Measurements from ENCODE around the gene KRTAP1-3.
"Not testable (repeated sequence)": the region's sequence is repeated elsewhere in the genome, so short reads cannot be mapped to it uniquely, and the experiment has no call there.

Gene KRTAP1-3

DNA sequence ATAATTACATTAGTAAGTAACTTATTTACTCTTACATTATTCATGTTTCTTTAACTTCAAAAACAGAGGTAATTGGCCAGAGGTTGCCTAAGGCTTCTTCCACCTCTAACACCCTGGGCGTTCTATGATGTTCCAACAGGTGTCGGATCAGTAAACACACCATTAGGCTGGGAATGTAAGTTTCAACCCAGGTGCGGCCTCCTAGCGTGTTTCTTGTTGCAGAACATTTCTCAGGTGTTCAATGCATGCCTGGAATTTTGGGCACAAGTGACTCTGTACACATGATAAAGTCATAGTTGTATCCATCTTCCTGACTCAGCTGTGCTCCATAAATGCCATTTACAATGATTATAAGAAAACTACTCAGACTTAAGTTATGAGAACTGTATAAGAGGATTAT lies 19.4 kb upstream of the KRTAP1-3 start:
- no peak for DNase-seq

DNA sequence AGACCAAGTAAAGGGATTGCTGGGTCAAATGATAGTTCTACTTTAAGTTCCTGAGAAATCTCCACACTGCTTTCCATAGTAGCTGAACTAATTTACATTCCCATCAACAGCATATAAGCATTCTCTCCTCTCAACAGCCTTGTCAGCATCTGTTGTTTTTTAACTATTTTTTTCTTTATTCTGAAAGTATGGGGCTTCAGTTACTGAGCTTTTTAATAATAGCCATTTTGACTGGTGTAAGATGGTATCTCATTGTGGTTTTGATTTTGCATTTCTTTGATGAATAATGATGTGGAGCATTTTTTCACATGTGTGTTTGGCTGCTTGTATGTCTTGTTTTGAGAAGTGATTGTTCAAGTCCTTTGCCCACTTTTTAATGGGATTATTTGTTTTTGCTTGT lies 17.9 kb upstream of the KRTAP1-3 start:
- no peak for DNase-seq

DNA sequence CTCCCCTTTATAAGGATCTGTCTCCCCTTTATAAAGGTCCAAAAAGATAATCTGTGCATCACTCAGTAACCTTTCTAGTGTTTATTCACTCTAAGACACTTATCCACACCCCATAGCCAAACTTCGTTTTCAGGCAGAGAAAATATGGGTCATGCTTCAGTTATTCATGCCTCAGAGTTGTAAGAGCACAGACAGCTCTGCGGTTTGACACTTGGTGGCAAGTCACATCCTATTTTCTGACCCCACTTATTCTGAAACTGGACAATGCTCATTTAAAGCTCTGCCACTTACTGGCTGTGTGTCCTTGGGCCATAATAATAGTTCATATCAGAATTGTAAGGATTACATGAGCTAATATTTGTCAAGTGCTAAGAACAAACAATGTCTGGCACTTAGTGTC lies 14.4 kb upstream of the KRTAP1-3 start:
- no peak for DNase-seq

DNA sequence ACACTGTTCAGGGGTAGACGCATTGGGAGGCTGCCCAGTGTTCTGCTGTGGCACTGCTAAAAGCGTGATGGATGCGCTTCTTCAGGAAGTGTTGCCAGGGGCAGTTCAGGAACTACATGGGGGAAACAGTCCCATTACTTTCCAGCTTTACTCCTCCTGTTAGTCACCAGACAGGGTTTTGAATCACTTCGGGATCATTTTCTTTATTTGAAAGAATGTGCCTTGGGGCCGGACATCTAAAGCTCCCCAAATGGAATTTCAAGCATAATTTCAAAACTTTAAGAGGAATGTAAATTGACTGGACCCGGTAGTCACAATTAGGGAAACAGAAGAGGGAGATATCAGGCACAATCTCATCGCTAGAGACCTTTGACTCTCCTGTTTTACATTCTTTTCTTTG lies 13.8 kb upstream of the KRTAP1-3 start:
- no peak for DNase-seq

DNA sequence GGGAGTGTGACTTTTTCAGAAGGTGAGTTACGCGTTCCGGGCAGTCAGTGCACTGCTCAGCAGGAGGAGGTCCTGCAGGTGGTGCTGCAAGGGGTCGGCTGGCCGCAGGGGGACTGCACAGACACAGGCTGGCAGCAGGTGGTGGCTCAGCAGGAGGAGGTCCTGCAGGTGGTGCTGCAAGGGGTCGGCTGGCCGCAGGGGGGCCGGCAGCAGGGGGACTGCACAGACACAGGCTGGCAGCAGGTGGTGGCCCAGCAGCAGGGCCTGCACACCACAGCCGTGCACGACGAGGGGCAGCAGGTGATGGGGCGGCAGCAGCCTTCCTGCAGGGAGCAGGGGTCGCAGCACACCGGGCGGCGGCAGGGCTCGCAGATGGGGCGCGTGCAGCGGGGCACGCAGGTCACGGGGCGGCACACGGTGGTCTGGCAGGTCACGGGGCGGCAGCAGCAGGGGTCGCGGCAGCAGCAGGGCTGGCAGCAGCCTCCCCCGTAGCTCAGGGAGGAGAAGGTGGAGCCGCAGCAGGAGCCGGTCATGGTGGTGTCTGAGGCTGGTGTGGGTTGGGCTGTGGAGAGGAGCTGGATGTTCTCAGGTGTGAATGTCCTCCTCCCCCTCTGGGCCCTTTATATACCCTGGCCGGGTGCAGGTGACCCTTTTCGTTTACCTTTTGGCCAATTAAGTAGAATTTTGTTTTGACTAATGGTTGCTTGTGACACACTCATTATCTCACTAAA lies 12.2 kb upstream of the KRTAP1-3 start, which contains the start of gene KRTAP2-1:
KRTAP2-1 (minus strand) TSS at position 582 of the 731 bp plus-strand sequence; CDS start at position 533, 49 bp downstream.
- not testable (repeated sequence) for DNase-seq

DNA sequence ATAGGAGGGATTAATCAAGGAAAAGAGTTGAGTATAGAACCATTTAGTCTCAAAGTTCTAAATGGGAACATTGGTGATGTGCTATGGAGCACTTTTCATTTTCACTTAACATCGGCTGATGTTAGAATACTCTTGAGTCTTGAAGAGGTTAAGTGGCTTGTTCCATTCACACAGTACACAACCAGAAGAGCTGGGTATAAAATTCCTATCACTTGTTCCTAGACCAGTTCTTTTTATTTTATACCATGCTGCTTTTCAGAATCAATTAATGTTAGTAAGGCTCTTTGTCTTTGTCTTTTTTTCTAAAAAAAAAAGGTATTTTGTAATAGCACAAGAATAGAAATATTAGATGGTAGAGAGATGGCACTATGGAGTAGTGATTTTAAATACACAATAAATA lies 8.3 kb upstream of the KRTAP1-3 start:
- no peak for DNase-seq

DNA sequence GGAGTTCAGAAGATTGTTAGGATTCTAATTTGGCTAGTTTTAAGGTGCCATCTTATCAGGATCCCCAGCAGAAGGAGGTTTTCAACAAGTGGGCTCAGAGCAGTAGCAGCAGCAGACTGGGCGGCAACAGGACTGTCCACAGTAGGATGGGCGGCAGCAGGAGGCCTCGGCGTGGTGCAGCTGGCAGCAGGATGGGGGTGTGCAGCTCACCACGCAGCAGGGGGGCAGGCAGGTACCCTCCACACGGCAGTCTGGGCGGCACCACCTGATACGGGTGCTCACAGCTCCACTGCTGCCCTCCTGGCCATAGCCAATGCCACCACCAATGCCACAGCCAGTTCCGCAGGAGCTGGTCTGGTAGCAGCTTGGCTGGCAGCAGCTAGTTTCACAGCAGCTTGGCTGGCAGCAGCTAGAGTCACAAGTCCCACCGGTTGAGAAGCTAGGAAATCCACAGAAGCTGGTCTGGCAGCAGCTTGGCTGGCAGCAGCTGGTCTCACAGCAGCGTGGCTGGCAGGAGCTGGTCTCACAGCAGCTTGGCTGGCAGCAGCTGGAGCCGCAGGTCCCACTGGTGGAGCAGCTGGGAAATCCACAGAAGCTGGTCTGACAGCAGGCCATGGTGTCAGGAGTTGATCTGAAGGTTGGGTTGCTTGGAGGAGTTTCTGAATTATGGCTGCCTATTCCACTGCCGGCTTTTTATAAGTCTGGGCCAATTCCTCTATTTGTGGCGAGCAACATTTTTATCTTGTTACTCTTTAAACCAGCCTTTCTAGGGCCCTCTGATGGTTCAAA lies 6.3 kb upstream of the KRTAP1-3 start, which contains the start of gene KRTAP1-1:
KRTAP1-1 (minus strand) TSS at position 668 of the 789 bp plus-strand sequence; CDS start at position 615, 53 bp downstream.
- DNase-seq = not testable (repeated sequence)

DNA sequence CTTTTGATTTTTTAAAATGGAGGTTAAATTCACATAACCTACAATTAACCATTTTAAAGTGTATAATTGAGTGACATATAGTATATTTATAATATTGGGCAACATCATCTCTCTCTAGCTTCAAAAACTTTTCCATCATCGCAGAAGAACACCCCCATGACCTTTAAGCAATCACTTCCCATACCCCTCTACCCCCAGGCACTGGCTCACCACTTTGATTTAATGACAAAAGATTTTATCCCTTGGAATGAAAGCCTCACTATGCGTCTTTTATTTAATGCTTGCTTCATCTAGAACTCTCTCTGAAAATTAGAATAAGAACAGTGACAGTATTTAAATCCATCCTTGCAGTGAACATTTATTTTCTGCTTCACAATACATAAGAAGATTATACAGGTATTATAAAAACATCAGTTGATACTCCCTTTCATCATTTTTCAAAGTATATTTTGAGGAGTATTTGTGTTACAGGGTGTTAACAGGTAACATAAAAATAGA lies 3.2 kb upstream of the KRTAP1-3 start:
- DNase-seq = no peak

DNA sequence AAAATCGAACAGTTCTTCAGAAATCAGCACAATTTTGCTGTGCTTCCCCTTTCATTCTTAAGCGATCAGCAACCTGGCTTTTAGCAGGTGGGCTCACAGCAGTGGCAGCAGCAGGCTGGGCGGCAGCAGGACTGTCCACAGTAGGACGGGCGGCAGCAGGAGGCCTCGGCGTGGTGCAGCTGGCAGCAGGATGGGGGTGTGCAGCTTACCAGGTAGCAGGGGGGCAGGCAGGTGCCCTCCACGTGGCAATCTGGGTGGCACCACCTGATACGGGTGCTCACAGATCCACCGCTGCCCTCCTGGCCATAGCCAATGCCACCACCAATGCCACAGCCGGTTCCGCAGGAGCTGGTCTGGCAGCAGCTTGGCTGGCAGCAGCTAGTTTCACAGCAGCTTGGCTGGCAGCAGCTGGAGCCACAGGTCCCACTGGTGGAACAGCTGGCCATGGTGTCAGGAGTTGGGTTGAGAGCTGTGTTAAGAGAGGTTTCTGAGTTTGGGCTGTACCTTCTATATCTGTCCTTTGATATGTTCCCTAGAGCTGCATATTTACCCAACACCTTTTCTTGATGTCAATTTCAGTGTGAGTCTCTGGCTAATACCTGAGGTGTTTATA lies 4.9 kb downstream of the KRTAP1-3 start, which contains the start of gene KRTAP1-4:
KRTAP1-4 (minus strand) TSS at position 563 of the 613 bp plus-strand sequence; CDS start at position 446, 117 bp downstream.
- no peak for DNase-seq

DNA sequence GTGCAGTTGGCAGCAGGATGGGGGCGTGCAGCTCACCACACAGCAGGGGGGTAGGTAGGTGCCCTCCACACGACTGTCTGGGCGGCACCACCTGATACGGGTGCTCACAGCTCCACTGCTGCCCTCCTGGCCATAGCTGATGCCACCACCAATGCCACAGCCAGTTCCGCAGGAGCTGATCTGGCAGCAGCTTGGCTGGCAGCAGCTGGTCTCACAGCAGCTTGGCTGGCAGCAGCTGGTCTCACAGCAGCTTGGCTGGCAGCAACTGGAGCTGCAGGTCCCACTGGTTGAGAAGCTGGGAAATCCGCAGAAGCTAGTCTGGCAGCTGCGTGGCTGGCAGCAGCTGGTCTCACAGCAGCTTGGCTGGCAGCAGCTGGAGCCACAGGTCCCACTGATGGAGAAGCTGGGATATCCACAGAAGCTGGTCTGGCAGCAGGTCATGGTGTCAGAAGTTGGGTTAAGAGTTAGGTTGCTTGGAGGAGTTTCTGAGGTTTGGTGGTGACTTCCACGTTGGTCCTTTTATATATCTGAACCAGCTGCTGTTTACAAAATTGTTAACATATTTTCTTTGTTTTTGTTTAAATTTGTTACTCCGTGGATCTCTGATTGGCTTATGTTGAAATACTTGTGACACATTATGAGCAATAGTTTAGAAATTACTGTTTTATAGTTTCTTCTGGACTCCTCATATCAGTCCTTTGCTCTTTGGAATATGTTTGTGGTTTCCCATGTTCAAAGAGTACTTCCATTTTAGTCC lies 7.8 kb downstream of the KRTAP1-3 start, which contains the start of gene KRTAP1-5:
KRTAP1-5 (minus strand) TSS at position 494 of the 757 bp plus-strand sequence; CDS start at position 441, 53 bp downstream.
- DNase-seq = no peak

DNA sequence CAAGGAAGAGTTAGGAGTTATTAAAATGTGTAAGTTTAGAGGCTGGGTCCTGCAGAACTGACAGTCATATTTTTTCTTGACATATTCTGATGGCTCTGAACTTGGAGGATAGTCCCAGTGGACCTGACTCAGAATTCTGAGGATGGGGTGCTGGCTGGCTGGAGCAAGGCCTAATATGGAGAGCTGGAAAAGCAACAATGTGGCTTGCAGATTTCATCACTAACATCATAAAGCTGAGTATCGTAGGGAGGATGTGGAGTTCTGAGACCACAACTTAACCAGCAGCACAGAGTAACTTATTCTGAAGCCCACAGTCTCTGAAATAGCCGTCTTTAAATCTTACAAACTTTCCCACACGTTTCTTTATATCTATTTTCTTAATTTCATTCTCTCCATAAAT lies 10.0 kb downstream of the KRTAP1-3 start:
- DNase-seq = no peak

DNA sequence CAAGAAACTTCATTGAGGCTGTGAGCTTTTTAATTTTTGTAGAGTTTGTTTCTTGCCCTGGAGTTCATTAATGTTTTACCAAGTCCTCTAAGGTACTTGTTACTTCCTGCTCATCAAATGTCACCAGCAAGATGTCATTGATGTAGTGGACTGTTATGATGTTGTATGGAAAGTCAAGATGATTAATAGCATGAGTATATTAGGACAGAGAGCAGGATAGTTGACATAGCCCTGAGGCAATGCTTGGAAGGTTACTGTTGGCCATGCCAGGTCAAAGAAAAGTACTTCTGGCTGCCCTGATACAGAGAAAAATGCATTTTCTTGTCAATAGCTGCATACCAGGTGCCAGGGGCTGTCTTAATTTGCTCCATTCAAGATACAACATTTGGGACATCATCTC lies 14.3 kb downstream of the KRTAP1-3 start:
- no peak for DNase-seq

DNA sequence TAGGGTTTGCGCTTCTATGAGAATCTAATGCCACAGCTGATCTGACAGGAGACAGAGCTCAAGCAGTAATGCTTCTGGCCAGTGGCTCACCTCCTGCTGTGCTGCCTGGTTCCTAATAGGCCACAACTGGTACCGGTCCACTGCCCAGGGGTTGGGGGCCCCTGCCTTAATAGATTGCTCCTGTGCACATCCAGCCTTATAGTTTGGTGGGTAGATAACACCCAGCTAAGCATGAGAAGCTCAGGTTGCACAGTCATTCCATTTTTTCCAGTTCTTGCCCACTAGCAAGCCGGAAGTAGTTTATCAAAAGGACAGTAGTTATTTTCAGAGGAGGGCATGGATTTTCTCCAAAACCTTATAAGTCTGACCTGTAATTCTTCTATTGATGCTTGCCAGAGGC lies 15.3 kb downstream of the KRTAP1-3 start:
- DNase-seq = no peak

DNA sequence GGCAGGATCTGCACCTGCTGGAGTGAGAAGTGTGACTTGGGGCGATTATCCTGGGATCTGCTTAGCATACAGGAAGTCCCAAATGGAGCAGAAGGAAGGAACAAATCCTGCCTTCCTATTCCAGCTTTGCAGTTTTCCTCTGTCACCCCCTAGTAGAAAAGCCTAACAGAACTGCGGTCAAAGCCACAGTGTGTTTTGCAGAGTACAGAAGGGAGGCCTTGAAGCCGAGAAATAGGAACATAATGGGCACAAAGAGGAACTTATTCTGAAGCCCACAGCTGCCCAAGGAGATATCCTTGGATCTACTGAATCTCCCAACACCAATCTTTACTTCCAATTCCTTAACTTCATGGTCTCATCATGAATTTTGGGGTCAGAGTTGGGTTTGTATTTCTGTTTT lies 16.1 kb downstream of the KRTAP1-3 start:
- DNase-seq = no peak

DNA sequence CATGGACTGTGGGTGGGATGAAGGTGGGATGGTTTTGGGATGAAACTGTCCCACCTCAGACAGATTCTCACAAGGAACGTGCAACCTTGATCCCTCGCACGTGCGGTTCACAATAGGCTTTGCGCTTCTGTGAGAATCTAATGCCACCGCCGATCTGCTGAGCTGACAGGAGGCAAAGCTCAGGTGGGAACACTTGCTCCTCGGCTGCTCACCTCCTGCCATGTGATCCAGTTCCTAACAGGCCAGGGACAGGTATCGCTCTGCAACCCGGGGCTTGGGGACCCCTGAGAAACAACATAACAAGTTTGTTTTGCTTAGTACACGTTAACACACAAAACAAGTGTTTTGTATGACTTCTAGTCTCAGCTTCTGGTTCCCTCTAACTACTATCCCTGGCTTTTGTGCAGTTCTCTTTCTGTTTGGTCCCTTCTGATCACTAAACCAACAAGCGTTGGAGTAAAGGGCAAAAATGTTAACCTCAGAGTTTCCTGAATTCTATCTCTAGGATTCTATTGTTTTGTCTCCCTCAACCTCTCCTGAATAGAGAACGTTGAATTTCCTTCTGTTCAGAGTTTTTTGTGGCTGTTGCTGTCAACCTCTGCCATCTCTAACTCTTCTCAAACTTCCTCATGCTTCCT lies 18.0 kb downstream of the KRTAP1-3 start:
- DNase-seq = no peak

DNA sequence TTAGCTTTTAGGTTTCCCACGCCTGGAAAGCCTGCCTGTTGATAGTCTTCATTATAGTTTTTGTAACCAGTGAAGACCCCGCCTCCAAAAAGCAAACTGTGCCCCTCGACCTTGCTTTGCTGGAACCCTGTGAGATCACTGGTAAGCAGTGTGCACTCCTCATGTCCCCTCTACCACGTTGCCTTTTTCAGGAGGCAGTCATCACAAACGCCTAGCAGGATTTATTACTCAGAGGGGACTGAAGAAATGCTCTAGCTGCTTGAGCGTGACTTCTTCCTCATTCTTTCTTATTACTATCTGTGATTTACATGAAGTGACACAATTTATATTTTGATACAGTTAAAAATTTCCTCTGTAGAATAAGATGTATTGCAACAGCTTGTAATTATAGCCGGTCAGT lies 19.2 kb downstream of the KRTAP1-3 start:
- no peak for DNase-seq

DNA sequence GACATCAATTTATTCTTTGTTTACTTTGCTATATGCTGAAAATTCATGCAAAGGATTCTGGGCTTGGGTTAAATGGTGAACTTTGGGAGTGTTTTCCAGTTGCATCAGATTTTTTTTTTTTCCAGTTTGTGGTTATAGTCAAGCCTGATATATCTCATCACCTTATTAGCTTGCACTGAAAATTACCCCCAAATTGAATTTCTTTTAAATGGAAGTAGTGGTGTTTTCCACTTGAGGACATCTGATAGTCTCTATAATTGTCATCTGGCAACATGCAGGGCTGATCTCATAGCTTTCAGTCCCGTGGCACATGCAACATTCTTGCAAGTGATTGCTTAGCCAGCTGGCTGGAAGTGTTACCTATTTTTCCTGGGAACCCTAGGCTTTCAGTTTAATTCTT lies 21.1 kb downstream of the KRTAP1-3 start:
- DNase-seq = no peak

DNA sequence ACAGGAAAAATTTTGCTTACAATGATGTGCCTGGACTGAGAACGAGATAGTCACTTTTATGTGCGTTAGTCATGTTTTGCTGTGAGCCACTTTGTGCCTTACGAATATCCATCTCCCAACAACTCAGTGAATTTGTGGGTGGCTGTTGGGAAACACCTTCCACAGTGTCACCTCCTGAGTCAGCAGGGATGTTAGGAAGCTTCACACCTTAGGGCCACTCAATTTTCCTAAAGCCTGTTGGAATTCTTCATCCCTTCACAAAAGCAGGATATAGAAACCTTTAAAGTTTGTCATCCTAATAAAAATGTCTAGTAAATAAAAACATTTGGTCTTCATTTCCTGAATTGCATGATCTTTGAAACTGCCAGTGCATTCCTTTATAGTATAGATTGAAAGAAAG lies 21.5 kb downstream of the KRTAP1-3 start:
- DNase-seq = no peak

DNA sequence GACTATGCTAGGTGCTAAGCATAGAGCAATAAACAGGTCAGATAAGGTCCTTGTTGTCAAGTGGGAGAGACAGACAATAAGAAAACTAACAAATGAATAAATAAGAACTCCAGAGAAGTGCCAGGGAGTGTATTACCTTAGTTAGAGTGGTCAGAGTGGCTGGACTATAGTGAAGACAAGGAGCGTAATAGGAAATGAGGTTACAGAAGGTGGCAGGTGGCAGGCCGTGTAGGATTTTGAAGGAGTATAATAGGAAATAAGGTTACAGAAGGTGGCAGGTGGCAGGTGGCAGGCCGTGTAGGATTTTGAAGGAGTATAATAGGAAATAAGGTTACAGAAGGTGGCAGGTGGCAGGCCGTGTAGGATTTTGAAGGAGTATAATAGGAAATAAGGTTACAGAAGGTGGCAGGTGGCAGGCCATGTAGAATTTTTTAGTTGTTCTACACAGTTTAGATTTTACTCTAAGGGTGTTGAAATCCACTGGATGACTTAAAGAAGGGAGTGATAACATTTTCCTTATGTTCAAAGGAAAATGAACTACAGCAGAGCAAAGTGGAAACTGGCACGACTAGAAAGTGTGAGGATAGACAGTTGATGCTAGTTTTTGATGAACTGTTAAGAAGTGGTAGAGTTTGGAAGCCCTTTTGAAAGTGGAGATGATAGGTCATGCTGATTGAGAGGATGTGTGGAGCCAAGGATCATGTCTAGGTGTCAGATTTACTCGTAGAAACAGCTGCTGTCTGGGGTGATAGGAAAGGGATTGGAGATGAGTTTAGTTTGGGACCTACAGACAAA lies 22.2 kb downstream of the KRTAP1-3 start:
- DNase-seq = no peak

DNA sequence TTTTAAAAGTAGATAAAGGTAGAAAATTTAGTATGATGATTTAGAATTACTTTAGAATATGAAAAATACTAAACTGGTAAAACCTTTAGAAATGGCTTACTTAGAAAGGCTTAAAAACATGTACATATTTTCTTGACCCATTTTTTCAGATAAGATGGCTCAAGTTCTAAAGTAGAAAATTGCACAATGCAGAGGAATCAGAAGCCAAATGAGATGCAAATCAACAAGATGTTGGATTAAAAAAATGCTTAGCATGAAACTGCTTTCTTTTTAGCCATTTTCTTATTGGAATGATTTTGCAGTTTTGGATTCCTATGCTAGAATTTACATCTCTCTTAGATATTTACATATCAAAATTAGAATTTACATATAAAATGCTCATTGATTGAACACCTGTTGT lies 24.2 kb downstream of the KRTAP1-3 start:
- no peak for DNase-seq

DNA sequence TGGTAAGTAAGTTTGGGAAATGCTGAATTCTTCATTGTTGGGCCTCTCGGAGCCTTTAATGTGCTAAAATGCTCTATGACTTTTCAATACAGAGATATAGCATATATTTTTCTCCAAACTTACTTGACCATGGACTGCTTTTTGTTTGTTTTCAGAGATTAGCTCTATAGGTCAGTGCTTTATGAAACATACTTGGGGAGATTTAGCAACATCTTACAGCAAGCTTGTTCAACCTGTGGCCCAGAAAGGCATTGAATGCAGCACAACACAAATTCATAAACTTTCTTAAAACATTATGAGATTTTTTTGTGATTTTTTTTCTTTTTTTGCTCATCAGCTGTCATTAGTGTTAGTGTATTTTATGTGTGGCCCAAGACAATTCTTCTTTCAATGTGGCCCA lies 24.7 kb downstream of the KRTAP1-3 start:
- DNase-seq = no peak
